NB4 (cell line): Measurements from ENCODE around the gene DAGLA.

Experiments
- CTCF ChIP-seq: IDR thresholded peaks from one replicate; pipeline ENCODE4 v1.5.1; 2012; ENCODE audit warnings: low read depth, low read length
- MAX ChIP-seq: IDR thresholded peaks from 2 replicates; pipeline ENCODE4 v1.6.1; 2011; ENCODE audit warnings: low read depth, low read length
- MYC ChIP-seq: IDR thresholded peaks from 2 replicates; pipeline ENCODE4 v1.6.1; 2011; ENCODE audit warnings: low read depth, low read length
- POLR2A ChIP-seq: IDR thresholded peaks from 2 replicates; pipeline ENCODE4 v1.6.1; 2011; ENCODE audit warnings: mild to moderate bottlenecking; ENCODE audit not compliant: insufficient read length; ENCODE audit errors: extremely low read depth

DNA sequence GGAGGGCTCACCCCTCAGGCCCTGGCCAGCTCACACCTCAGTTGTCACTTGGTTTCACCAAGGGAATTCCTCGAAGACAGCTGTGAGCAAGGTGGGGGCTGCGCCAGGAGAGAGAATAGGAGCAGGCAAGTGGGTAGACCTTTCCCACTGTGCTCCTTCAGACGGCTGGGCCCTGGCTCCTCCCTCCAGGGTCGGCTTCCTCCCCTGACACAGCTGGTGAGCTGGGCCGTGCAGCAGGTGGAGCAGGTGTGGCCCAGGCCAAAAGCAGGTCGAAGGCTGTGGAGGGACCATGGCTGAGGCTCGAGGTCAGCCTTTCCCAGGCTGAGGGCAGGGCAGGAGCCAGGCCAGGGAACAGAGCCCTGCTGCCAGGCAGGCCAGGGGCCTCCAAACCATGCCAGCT lies 59.8 kb downstream of the DAGLA start:
- TF ChIP-seq CTCF (no peak), POLR2A (no peak), MYC (no peak), MAX (no peak)
